ENCODE results near the gene SOCS2.

SOCS2 gene

GRCh38 chr12:93581370-93581769 lies 8.9 kb downstream of the SOCS2 start:
- no peak for ATAC-seq
- TF ChIP-seq RARB (CRISPR knock-in tag; IDR thresholded peaks at IDR 0.05) (no peak), ZNF8 (CRISPR knock-in tag; IDR thresholded peaks at IDR 0.05) (no peak), ISL1 (CRISPR knock-in tag; IDR thresholded peaks at IDR 0.05) (no peak), ZNF70 (CRISPR knock-in tag; IDR thresholded peaks at IDR 0.05) (no peak), PATZ1 (CRISPR knock-in tag; IDR thresholded peaks at IDR 0.05; ENCODE audit: borderline replicate concordance) (no peak), ESRRG (CRISPR knock-in tag; IDR thresholded peaks at IDR 0.05) (no peak), ZFP3 (CRISPR knock-in tag; IDR thresholded peaks at IDR 0.05) (no peak), SNAI2 (CRISPR knock-in tag; IDR thresholded peaks at IDR 0.05) (no peak), POU6F1 (CRISPR knock-in tag; IDR thresholded peaks at IDR 0.05; ENCODE audit: borderline replicate concordance, low read depth) (no peak), TCF4 (CRISPR knock-in tag; IDR thresholded peaks at IDR 0.05; ENCODE audit: borderline replicate concordance) (no peak)
- TF ChIP-seq, protein P1, sequence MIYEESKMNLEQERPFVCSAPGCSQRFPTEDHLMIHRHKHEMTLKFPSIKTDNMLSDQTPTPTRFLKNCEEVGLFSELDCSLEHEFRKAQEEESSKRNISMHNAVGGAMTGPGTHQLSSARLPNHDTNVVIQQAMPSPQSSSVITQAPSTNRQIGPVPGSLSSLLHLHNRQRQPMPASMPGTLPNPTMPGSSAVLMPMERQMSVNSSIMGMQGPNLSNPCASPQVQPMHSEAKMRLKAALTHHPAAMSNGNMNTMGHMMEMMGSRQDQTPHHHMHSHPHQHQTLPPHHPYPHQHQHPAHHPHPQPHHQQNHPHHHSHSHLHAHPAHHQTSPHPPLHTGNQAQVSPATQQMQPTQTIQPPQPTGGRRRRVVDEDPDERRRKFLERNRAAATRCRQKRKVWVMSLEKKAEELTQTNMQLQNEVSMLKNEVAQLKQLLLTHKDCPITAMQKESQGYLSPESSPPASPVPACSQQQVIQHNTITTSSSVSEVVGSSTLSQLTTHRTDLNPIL (CRISPR knock-in tag; IDR thresholded peaks at IDR 0.05; ENCODE audit: low read depth), result no peak

- TF ChIP-seq ZNF8 (CRISPR knock-in tag; IDR thresholded peaks at IDR 0.05) (no peak), POU6F1 (CRISPR knock-in tag; IDR thresholded peaks at IDR 0.05; ENCODE audit: borderline replicate concordance, low read depth) (no peak), SNAI2 (CRISPR knock-in tag; IDR thresholded peaks at IDR 0.05) (no peak), PPARA (CRISPR knock-in tag; IDR thresholded peaks at IDR 0.05; ENCODE audit: borderline replicate concordance) (no peak), OSR1 (CRISPR knock-in tag; IDR thresholded peaks at IDR 0.05) (no peak), ZC3H10 (CRISPR knock-in tag; IDR thresholded peaks at IDR 0.05) (no peak), RARB (CRISPR knock-in tag; IDR thresholded peaks at IDR 0.05) (no peak), ZFP30 (CRISPR knock-in tag; IDR thresholded peaks at IDR 0.05) (no peak)
- ATAC-seq, result no peak
Observed at GRCh38 chr12:93582351-93582750, 9.9 kb downstream of the SOCS2 start.

GRCh38 chr12:93583627-93584392 lies 11.3 kb downstream of the SOCS2 start:
- no peak for ATAC-seq

DNA sequence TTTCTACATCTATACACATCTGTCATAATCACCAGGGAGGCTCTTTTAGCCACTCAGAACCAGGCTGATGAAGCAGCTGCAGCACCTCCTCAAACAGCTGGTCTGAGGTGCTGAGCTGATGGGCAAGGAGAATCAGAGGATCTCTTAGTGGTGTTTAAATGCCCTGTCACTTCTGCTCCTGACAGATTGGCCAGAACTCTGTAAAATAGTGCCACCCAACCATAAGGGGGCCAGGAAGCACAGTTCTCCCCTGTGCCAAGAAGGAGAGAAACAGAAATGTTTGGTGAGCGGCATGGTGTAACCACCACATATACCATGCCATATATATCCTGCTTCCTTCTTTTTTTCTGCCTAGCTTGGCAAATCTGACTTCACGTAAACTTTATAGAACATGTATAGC lies 12.8 kb downstream of the SOCS2 start:
- ATAC-seq, result no peak
- no peak for TF ChIP-seq OSR1 (CRISPR knock-in tag; IDR thresholded peaks at IDR 0.05)
- TF ChIP-seq PATZ1 (CRISPR knock-in tag; IDR thresholded peaks at IDR 0.05; ENCODE audit: borderline replicate concordance), result no peak
- TF ChIP-seq ZNF8 (CRISPR knock-in tag; IDR thresholded peaks at IDR 0.05), result no peak
- no peak for TF ChIP-seq TSHZ2 (CRISPR knock-in tag; IDR thresholded peaks at IDR 0.05)
- TF ChIP-seq ZC3H10 (CRISPR knock-in tag; IDR thresholded peaks at IDR 0.05), result no peak
- no peak for TF ChIP-seq ZFP30 (CRISPR knock-in tag; IDR thresholded peaks at IDR 0.05)
- no peak for TF ChIP-seq ZNF565 (CRISPR knock-in tag; conservative IDR thresholded peaks at IDR 0.05; ENCODE audit: low read depth)
- no peak for TF ChIP-seq TOX (CRISPR knock-in tag; IDR thresholded peaks at IDR 0.05; ENCODE audit: borderline replicate concordance)
- no peak for TF ChIP-seq ESRRG (CRISPR knock-in tag; IDR thresholded peaks at IDR 0.05)
- TF ChIP-seq SNAI2 (CRISPR knock-in tag; IDR thresholded peaks at IDR 0.05), result no peak

More at GRCh38 chr12:93583627-93584392, 11.3 kb downstream of the SOCS2 start:
- no peak for TF ChIP-seq ZC3H10 (CRISPR knock-in tag; IDR thresholded peaks at IDR 0.05)
- no peak for TF ChIP-seq ZNF70 (CRISPR knock-in tag; IDR thresholded peaks at IDR 0.05)
- no peak for TF ChIP-seq GLIS3 (CRISPR knock-in tag; IDR thresholded peaks at IDR 0.05)
- no peak for TF ChIP-seq ZNF8 (CRISPR knock-in tag; IDR thresholded peaks at IDR 0.05)
- TF ChIP-seq ESRRG (CRISPR knock-in tag; IDR thresholded peaks at IDR 0.05), result no peak
- TF ChIP-seq ZFP3 (CRISPR knock-in tag; IDR thresholded peaks at IDR 0.05), result no peak
